ENCODE data around the gene PDAP1.

The PDAP1 gene

DNA sequence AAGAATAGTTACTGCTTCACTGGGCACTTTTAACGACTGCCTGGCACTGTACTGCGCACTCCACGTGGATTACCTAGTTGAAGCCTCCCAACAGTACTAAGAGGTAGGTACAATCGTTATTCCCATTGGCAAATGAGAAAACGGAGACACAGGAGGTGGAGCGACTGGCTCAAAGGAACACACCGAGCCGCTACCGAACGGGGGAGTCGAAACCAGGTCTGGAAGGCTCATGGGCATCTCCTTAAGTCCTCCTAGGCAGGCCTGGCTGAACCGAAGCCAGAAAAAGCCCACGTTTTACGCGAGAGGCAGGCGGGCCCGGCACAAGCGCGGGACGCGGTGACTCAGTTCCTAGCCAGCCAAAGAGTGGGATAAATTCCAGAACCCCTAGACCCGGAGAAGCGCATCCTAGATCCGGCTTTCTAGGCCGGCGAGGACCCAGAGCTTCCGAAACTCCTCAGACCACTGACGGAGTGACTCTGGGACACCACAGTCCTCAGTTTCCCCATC, 472 bp downstream of the PDAP1 start:
- peaks cover 10% of the 10 kb centered on the region for H3K4me1 ChIP-seq (ENCODE audit: control insufficient read depth, insufficient read depth, low read length, poor library complexity, severe bottlenecking)
- H3K4me3 ChIP-seq (ENCODE audit: extremely low read depth, insufficient read depth, low read length, poor library complexity, severe bottlenecking): peak overlapping the region; percentile 91
- peak overlapping the region; percentile 100 for H3K27ac ChIP-seq (ENCODE audit: low read depth, low read length, severe bottlenecking)
- WGBS, 2 experiments (ENCODE audit: insufficient coverage in 2 of 2): 0 to 1% methylated on average over 28 of the region's 28 CpGs
- H3K9me3 ChIP-seq (ENCODE audit: control insufficient read depth, low read length): no peaks in the 10 kb centered on the region
- H3K36me3 ChIP-seq (ENCODE audit: control insufficient read depth, insufficient read depth, low read length): peaks cover 60% of the 10 kb centered on the region

DNA sequence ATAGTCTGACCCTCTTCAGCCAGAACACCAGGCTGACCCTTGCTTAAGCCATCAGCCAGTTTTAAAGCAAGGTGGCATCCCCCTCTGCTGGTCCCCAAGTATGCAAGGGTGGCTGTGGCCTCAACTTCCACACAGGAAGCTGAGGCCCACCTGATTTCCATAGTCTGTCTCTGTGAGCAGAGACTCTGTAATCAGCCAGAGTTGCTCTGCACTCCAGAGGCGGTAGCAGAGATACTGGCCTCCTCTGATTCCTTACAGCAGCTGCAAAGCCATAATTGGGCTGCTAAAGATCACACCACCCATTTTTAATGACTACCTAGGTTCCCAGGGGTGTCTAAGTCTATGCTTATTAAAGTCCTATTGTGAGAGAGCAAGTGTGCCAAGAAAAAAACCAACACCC, 1.8 kb downstream of the PDAP1 start:
- peaks cover 10% of the 10 kb centered on the region for H3K4me1 ChIP-seq (ENCODE audit: control insufficient read depth, insufficient read depth, low read length, poor library complexity, severe bottlenecking)
- WGBS, 2 experiments (ENCODE audit: insufficient coverage in 2 of 2): 86 to 100% methylated on average over 1 of the region's 1 CpG
- peaks cover 58% of the 10 kb centered on the region for H3K36me3 ChIP-seq (ENCODE audit: control insufficient read depth, insufficient read depth, low read length)
- peak overlapping the region; percentile 91 for H3K4me3 ChIP-seq (ENCODE audit: extremely low read depth, insufficient read depth, low read length, poor library complexity, severe bottlenecking)
- H3K27ac ChIP-seq (ENCODE audit: low read depth, low read length, severe bottlenecking): no peak overlapping the region
- no peaks in the 10 kb centered on the region for H3K9me3 ChIP-seq (ENCODE audit: control insufficient read depth, low read length)

DNA sequence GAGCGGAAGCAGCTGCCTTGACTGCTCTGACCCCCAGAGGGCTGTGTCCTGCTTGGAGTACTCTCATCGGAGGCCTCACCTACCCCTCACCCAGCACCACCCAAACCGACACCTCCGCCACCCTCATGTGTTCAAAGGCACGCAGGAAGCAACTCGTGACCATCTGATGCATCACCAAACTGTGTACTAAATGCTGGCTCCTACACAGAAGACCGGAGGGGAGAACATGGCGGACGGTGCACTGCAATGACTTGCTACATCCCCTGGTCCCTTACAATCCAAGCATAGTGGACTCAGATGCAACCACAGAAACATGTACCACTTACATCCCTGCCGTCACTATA, 3.4 kb downstream of the PDAP1 start:
- Histone ChIP-seq H3K4me1 (ENCODE audit: control insufficient read depth, insufficient read depth, low read length, poor library complexity, severe bottlenecking) (peaks cover 10% of the 10 kb centered on the region), H3K4me3 (ENCODE audit: extremely low read depth, insufficient read depth, low read length, poor library complexity, severe bottlenecking) (no peak overlapping the region), H3K9me3 (ENCODE audit: control insufficient read depth, low read length) (no peaks in the 10 kb centered on the region), H3K36me3 (ENCODE audit: control insufficient read depth, insufficient read depth, low read length) (peaks cover 58% of the 10 kb centered on the region), H3K27ac (ENCODE audit: low read depth, low read length, severe bottlenecking) (no peak overlapping the region)
- 88 to 91% methylated on average over 7 to 8 of the region's 10 CpGs for WGBS, 2 experiments (ENCODE audit: insufficient coverage in 2 of 2)

DNA sequence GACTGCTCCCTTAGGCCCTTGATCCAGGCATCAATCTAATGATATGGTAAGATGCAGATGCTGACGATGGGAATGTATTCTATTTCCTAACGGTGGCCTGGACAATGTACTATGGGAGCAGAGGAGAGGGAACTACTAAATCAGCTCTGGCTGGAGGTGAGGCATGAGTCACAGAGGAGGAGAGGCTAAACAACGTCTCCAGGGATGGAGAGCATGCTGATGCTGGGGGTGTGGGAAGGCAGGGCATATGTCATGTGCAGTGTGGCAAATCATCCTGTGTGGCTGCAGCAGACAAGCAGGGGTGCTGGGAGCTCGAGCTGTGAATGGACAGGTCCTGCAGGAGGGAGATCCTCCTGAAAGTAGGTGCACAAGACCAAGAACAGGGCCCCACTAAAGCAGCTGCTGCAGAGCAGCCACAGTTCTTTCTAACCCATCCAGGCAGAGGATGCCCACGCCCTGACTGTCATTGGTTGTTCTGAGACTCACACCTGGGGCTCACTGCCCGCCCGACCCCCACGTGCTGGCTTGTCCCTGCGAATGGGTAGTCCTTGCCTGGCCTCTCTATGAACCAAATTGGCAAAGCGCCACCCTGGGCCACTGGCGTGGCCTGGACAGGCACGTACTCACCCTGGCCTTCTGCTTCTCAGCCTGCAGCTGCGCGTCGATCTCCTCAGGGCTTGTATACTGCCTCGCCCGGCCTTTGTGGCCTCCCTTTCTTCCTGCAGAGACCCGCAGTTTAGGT, 4.0 kb downstream of the PDAP1 start:
- H3K4me1 ChIP-seq (ENCODE audit: control insufficient read depth, insufficient read depth, low read length, poor library complexity, severe bottlenecking): peaks cover 10% of the 10 kb centered on the region
- H3K4me3 ChIP-seq (ENCODE audit: extremely low read depth, insufficient read depth, low read length, poor library complexity, severe bottlenecking): no peak overlapping the region
- H3K36me3 ChIP-seq (ENCODE audit: control insufficient read depth, insufficient read depth, low read length): peaks cover 64% of the 10 kb centered on the region
- 95% methylated on average over 16 to 17 of the region's 18 CpGs for WGBS, 2 experiments (ENCODE audit: insufficient coverage in 2 of 2)
- no peak overlapping the region for H3K27ac ChIP-seq (ENCODE audit: low read depth, low read length, severe bottlenecking)
- H3K9me3 ChIP-seq (ENCODE audit: control insufficient read depth, low read length): no peaks in the 10 kb centered on the region

DNA sequence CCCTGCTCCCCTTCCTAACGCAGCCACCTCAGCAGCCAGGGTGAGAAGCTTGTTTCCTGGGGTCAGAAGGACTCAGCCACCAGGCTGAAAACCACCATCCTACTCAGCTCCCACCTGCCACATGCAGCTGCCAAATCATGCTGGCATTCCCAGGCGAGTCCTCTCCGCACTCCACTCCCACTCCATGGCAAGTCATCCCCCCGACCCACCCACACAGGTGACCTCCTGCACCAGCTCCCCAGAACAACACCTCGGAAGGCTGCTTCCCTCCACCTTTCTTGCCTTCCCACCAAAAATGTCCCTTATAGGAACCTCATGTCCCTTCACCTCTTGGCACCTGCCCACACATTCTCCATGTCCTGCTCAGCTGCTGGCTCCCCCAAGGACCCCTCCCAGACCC, 4.6 kb downstream of the PDAP1 start:
- Histone ChIP-seq H3K27ac (ENCODE audit: low read depth, low read length, severe bottlenecking) (no peak overlapping the region), H3K4me3 (ENCODE audit: extremely low read depth, insufficient read depth, low read length, poor library complexity, severe bottlenecking) (no peak overlapping the region), H3K36me3 (ENCODE audit: control insufficient read depth, insufficient read depth, low read length) (peaks cover 70% of the 10 kb centered on the region), H3K4me1 (ENCODE audit: control insufficient read depth, insufficient read depth, low read length, poor library complexity, severe bottlenecking) (peaks cover 10% of the 10 kb centered on the region), H3K9me3 (ENCODE audit: control insufficient read depth, low read length) (no peaks in the 10 kb centered on the region)
- 94 to 100% methylated on average over 4 to 5 of the region's 5 CpGs for WGBS, 2 experiments (ENCODE audit: insufficient coverage in 2 of 2)

DNA sequence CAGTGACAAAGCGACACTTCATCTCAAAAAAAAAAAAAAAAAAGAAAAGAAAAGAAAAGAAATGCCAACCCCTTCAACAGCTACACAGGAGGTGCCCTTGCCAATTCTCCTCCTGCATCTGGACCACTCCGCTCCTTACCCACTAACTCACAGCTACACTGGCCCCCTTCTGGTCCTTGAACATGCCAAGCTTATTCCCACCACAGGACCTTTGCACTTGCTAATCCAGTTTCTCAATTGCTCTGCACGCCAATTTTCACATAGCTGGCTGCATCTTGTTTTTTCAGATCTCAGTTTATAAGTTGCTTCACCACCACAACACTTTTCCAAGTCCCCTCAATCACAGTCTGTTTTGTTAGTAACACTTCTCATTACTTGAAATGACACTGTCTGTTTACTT, 5.5 kb downstream of the PDAP1 start:
- H3K9me3 ChIP-seq (ENCODE audit: control insufficient read depth, low read length): no peaks in the 10 kb centered on the region
- no peak overlapping the region for H3K27ac ChIP-seq (ENCODE audit: low read depth, low read length, severe bottlenecking)
- H3K36me3 ChIP-seq (ENCODE audit: control insufficient read depth, insufficient read depth, low read length): peaks cover 79% of the 10 kb centered on the region
- WGBS, 2 experiments (ENCODE audit: insufficient coverage in 2 of 2): 93 to 100% methylated on average over 2 of the region's 3 CpGs
- H3K4me1 ChIP-seq (ENCODE audit: control insufficient read depth, insufficient read depth, low read length, poor library complexity, severe bottlenecking): peaks cover 10% of the 10 kb centered on the region
- no peak overlapping the region for H3K4me3 ChIP-seq (ENCODE audit: extremely low read depth, insufficient read depth, low read length, poor library complexity, severe bottlenecking)

DNA sequence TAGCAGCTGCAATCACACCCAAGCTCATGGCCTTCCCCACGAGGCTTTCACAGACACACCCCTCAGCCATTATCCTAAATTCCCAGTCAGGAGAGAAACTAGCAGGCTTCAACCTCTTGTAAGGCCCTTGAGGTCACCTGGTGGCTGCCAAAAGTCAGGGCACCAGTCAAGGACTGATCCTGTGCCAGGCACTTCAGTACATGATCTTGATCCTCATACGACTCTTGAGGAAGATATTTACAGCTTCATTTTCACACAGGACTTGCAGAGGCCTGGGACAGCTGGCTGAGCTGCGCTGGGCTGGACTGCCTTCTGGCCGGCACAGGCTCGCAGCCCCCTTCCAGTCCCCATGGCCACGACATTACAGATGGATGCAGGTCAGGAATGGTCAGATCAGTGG, 8.8 kb downstream of the PDAP1 start:
- peaks cover 2% of the 10 kb centered on the region for H3K4me1 ChIP-seq (ENCODE audit: control insufficient read depth, insufficient read depth, low read length, poor library complexity, severe bottlenecking)
- no peaks in the 10 kb centered on the region for H3K9me3 ChIP-seq (ENCODE audit: control insufficient read depth, low read length)
- H3K36me3 ChIP-seq (ENCODE audit: control insufficient read depth, insufficient read depth, low read length): peaks cover 93% of the 10 kb centered on the region
- H3K27ac ChIP-seq (ENCODE audit: low read depth, low read length, severe bottlenecking): no peak overlapping the region
- H3K4me3 ChIP-seq (ENCODE audit: extremely low read depth, insufficient read depth, low read length, poor library complexity, severe bottlenecking): no peak overlapping the region
- 79 to 100% methylated on average over 2 to 5 of the region's 6 CpGs for WGBS, 2 experiments (ENCODE audit: insufficient coverage in 2 of 2)

DNA sequence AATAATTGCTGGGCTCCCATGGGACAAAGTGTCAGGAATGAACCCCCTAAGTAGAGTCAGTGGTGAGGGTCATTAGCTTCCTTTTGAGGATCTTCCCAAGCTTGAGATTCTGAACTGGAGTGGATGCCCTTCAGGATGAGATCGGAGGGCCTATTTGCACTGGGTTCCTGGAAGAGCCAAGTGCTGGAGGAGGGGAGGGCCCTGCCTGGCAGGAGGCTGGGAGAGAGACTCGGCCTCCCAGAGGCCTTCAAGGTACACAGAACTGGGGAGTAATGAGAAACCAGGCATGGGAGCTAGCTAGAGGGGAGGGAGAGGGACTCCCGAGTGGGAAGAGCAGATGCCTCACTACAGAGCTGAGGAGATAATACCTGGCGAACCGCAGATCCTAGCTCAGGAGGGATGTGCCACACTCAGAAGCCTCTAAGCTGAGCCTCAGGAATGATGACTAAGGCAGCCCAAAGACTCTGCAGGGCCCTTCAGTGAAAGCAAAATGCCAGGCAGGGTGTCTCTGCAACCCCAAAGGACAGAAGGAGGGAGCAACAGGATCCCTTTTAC, 9.4 kb downstream of the PDAP1 start:
- H3K4me1 ChIP-seq (ENCODE audit: control insufficient read depth, insufficient read depth, low read length, poor library complexity, severe bottlenecking): peaks cover 2% of the 10 kb centered on the region
- H3K4me3 ChIP-seq (ENCODE audit: extremely low read depth, insufficient read depth, low read length, poor library complexity, severe bottlenecking): no peak overlapping the region
- H3K9me3 ChIP-seq (ENCODE audit: control insufficient read depth, low read length): no peaks in the 10 kb centered on the region
- WGBS, 2 experiments (ENCODE audit: insufficient coverage in 2 of 2): 92% methylated on average over 4 to 5 of the region's 5 CpGs
- peaks cover 93% of the 10 kb centered on the region for H3K36me3 ChIP-seq (ENCODE audit: control insufficient read depth, insufficient read depth, low read length)
- H3K27ac ChIP-seq (ENCODE audit: low read depth, low read length, severe bottlenecking): no peak overlapping the region

DNA sequence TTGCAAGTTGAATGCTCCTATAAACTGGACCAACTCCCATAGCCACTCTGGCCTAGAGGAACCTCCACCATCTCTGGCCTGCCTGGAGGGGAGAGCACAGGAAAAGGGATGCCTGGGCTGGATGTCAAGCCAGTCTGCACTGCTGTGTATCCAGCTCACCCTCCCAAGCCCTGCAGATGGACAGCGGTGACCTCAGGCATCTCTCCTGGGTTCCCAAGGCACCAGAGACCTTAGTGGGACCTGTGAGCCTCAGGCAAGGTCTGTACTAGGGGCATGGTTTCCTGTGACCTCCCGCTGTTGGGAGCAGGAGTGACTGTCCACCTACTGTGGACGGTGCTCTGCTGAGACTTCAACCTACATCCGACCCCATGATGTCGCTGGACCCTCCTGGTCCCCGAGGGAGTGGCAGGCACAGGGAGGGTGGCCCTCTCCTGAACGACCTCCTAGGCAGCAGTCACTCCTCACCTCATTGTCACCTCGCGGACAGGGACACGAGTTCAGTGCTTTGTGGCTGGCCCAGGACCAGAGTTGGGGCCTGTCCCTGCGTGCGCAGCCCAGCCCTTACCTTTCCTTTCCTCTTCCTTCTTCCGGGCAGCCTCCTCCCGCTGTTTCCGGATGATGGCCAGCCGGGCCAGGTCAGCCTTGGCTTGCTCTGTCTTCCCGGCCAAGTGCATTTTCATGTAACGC, 11.0 kb downstream of the PDAP1 start:
- Histone ChIP-seq H3K27ac (ENCODE audit: low read depth, low read length, severe bottlenecking) (no peak overlapping the region), H3K9me3 (ENCODE audit: control insufficient read depth, low read length) (no peaks in the 10 kb centered on the region), H3K4me3 (ENCODE audit: extremely low read depth, insufficient read depth, low read length, poor library complexity, severe bottlenecking) (no peak overlapping the region), H3K36me3 (ENCODE audit: control insufficient read depth, insufficient read depth, low read length) (peaks cover 85% of the 10 kb centered on the region), H3K4me1 (ENCODE audit: control insufficient read depth, insufficient read depth, low read length, poor library complexity, severe bottlenecking) (peaks cover 12% of the 10 kb centered on the region)
- 95 to 97% methylated on average over 10 to 14 of the region's 18 CpGs for WGBS, 2 experiments (ENCODE audit: insufficient coverage in 2 of 2)

DNA sequence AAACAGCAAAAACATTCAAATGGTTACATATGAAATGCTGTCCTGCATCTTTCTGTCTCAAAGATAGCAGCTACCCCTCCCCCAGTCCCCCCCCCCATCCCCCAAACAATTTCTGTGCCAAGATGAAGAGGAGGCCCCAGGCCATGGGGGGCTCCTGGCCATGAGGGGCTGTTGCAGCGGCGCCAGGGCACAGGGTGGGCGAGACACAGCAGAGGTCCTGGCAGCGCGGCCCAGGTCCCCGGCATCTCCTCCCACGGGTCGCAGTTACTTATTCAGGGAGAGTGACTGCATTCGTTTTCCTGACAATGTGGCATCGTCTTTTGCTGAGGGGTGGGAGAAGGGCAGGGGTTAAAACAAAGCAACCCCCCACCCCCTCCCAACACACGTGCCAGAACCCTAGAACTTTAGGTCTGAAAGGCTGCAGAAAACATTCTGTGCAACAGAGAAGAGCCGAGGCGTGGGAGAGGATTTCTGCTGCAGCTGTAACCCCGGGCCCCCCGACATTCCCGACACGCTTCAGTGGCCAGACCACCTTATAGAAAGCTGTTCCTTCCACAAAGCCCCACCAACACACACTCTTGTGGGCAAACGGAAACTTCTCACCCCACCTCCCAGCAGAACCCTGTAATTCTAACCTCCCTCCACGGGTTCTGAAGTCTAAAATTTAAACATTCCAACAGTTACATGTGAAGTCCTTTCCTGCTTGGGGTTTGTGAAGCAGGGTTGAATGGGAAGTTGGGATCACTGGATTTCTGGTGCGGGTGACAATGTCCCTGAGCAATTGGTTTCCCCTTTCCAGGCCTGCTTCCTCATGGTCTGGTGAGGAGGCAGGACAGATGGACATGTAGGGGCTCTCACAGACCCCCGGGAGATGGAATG, 11.7 kb downstream of the PDAP1 start:
- H3K4me1 ChIP-seq (ENCODE audit: control insufficient read depth, insufficient read depth, low read length, poor library complexity, severe bottlenecking): peaks cover 16% of the 10 kb centered on the region
- H3K4me3 ChIP-seq (ENCODE audit: extremely low read depth, insufficient read depth, low read length, poor library complexity, severe bottlenecking): no peak overlapping the region
- peak overlapping the region; percentile 24 for H3K27ac ChIP-seq (ENCODE audit: low read depth, low read length, severe bottlenecking)
- no peaks in the 10 kb centered on the region for H3K9me3 ChIP-seq (ENCODE audit: control insufficient read depth, low read length)
- peaks cover 85% of the 10 kb centered on the region for H3K36me3 ChIP-seq (ENCODE audit: control insufficient read depth, insufficient read depth, low read length)
- 93 to 94% methylated on average over 9 to 10 of the region's 21 CpGs for WGBS, 2 experiments (ENCODE audit: insufficient coverage in 2 of 2)

Data from mesodermal cell (in vitro differentiated cells).